GM19395 (cell line): Measurements from ENCODE around the gene YPEL4.

ENCODE experiments used
- ATAC-seq: cut with Tn5 transposase; IDR thresholded peaks from one replicate; pipeline ENCODE4 v1.9.1; 2021; ENCODE audit warnings: mild to moderate bottlenecking, moderate library complexity; ENCODE audit not compliant: unreplicated experiment

Gene YPEL4

DNA sequence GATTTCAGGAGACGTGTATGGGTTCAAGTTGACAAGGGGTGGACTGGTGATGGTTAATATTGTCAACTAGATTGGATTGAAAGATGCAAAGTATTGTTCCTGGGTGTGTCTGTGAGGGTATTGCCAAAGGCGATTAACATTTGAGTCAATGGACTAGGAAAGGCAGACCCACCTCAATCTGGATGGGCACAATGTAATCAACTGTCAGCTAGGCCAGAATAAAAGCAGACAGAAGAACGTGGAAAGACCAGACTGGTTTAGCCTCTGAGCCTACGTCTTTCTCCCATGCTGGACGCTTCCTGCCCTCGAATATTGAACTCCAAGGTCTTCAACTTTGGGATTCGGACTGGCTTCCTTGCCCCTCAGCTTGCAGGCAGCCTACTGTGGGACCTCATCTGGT, 1.7 kb upstream of the YPEL4 start:
- no peak for ATAC-seq

DNA sequence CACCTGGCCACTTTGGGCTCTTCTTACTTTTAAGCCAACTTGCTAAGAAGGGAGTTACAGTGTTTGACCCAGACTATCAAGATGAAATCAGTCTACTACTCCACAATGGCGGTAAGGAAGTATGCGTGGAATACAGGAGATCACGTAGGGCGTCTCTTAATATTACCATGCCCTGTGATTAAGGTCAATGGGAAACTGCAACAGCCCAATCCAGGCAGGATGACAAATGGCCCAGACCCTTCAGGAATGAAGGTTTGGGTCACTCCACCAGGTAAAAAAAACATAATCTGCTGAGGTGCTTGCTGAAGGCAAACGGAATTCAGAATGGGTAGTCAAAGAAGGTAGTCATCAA, 1.0 kb upstream of the YPEL4 start:
- ATAC-seq, result no peak

DNA sequence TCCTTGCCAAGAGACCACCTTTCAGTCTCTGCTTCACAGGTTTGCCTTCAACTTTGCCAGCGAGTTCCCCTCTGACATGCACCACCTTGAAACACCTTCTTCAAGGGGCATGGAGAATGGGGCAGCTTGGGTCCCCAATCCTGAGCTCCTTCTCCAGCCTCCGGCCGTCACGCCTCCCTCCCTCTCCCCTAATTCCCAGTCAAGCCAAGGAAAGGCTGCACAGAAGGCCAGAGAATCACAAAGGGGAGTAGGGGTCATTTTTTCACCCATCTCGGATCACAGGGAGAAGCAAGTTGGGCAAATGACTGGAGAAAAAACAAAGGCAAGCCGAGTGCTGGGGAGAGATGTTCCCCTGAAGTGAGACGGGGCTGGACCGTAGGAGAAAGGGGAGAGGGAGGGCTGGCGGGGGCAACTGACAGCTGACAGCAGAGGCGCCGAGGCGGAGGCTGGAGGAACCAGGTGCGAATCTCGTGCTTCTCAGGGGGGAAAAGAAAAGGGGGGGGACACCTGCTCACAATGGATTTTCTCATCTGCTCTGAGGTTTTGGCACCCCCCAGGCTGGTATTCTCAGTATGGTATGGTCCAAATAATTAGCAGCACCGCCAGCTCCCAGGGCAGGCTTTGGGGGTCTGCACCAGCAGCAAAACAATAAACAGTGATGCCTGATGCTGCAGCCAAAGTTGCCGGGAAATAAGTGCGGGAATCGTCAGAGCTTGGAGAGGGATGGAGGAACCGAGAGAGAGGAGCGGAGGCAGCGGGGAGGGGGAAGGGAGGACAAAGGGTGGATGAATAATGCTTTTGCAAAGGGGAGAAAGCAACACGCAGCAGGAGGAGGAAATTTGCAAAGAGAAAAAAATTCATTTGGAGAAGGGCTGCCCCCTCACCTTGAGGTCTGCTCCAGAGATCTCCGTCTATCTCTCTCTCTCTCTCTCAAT, 644 bp downstream of the YPEL4 start:
- ATAC-seq, result no peak

DNA sequence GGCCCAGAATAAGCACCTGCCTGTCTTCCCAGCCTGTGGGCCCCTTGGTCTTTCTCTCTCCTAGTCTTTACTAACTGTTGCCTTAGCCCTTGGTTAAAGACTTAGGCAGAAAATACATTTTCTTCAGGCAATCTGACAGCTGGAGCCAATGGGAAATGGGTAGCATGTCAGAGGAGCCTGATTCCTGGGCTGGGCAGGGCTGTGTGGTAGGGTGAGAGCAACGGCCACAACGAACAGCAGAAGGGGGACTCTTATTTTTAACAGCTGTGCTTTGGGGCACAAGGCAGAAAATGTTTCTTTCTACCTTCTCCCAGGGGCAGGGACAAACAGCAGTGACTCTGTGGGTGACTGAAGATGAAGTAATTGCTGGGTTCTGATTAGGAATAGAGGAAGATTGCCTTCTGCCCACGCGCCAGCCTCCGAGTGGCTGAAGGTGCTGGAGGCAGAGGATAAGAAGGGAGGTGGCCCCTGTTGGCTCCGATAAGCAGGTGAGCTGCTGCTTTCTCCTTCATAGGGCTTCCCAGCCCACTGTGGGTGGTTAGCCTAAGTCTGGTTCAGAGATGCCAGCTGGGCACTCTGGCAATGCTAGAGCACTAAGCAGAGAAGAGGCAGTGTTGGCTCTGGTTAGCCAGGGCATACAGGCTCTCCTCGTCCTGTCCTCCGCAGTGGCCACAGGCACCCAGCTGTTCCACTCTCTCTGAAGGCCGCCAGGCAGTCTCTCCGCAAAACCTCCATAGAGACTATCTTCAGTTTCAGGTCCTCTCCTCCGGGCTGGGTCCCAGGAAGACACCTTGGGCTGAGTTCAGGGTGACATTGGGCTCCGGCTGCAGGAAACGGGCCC, 1.5 kb downstream of the YPEL4 start:
- no peak for ATAC-seq

DNA sequence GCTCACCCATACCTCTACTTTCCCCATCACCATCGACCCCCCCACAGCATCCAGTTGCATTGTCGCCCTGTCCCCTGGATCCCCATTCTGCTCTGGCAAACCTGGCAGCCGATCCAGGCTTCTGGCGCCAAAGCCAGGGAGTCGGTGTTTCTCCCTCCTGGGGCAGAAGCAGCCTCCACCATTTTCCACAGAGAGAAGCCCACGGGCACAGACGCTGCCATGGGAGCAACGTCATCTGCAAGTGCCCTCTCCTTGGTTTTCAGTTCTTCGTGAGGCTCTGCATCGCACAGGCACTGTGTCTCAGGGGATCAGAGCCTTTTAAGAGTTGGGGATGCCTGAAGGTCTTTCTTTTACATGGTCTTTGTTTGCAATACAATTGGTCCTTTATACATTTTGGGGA, 2.3 kb downstream of the YPEL4 start:
- no peak for ATAC-seq

DNA sequence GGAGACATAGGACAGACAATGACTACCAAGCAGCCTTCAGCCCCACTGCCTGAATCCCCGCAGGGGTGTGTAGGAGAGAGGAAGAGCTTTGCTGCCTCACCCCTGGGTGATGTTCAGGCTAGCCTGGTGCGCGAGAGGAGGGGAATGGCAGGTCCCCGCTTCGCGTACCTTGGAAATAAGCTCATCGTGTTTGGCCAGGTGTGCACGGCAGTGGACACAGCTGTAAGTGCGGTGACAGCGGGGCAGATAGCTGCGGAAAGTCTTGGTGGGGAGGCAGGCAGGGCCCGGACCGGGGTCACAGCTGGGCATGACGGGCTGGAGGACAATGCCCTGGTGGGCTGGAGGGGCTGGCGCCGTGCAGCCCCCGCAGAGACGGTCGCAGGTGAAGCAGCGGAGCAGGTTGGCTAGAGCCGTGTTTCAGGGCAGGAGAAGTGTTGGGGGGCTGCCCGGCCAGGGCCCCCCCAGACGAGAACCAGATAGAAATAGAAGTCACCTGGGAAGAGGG, 2.9 kb downstream of the YPEL4 start:
- no peak for ATAC-seq

DNA sequence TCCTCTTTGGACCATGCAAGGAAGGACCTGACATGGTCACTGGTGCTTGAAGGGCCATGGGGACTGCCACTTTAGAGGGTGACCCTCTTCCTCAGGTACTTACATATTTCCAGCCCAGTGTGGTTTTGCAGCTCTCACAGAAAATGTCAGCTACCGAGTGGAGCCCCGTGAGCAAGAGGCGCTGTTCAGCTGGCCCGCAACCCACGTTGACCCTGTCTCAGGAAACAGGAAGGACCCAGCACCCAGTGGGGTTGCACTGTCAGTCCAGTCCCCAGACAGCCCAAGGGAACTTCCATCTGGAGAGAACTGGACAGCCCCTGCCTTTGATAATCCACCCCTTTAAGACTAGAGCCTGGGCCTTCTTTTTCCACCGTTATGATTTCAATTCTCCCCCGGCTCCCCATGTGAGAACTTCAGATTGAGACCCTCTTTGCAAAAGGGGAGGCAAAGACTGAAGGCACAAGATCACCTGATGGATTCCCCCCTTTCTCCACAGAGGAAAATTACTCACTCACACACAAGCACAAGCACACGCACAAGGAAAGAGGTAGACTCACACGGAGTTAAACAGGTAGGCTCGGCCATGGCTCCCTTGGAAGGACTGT, 3.4 kb downstream of the YPEL4 start:
- no peak for ATAC-seq

DNA sequence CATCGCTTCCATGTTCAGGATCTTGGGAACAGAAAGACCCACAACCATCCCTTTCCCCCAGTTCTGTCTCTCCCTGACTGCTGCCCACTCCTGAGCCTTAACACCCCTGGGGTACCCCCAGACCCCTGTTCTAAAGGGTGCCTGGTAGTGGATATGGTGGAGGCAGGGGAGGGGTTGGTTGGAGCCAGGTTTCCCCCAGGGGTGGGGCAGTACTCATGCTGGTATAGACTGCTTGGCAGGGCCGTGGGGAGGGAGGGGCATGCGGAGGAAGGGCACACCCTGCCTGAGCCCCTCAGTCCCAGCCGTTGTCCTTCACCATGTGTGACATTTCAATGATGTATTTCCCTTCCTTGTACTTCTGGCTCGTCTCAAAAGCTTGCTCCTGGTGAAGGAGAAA, 4.0 kb downstream of the YPEL4 start:
- ATAC-seq, result no peak

DNA sequence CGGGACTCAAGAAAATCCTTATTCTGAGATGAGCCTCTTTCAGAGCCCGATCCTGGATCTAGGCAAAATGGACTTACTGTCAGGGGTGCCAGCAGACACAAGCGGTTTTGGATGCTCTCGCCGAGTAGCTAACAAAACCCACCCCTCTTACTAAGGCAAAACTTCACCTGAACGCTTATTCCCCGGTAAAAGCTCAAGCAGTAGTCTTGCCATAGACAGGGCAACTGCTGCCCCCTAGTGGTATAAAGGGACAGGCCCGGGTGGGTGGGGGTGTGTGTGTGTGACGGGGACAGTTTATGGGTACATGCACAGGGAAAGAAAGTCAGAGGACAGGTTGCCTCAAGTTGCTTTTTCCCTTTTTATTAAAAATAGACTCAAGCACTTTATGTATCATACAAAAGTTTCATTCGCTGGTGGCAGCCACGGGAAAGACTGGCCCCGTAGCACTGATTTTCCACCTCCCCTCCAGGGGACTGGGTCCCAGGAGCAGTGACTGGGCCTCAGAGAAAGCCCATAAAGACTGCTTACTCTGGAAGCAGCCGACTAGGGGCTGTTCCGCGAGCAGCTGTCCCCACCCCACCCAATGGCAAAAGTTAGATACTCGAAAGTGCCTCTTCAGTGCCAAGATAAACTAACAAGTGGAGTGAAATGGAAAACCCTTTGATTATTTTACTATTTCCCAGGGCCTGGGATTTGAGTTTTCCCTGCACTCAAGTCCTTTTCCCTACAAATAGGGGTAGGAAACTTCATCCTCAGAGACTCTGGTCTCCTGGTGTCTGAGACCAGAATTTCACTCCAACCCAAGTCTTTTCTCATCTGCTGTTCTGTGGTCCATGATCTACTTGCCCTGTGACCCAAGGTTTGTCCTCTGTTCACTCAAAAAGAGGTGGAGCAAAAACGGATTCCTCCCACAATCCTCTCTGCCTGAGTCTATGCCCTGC, 4.7 kb downstream of the YPEL4 start:
- peak; percentile 45 for ATAC-seq

DNA sequence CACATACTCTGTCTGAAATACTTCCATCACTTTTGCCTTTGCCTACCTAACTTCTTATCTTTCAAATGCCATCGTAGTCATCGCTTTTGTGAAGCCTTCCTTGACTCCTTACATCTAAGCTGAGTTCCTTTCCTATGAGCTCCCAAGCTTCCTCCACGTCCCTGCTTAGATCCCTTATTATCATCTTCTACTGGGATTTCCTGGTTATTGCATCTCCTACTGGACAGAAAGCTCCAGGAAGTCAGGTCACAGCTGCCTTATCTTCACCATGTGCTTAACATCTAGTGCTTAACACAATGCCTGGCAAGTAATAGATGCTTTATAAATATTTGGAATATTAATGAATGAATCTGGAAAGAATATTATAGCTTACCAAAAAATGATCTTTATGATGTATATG, 5.9 kb downstream of the YPEL4 start:
- ATAC-seq, result no peak

DNA sequence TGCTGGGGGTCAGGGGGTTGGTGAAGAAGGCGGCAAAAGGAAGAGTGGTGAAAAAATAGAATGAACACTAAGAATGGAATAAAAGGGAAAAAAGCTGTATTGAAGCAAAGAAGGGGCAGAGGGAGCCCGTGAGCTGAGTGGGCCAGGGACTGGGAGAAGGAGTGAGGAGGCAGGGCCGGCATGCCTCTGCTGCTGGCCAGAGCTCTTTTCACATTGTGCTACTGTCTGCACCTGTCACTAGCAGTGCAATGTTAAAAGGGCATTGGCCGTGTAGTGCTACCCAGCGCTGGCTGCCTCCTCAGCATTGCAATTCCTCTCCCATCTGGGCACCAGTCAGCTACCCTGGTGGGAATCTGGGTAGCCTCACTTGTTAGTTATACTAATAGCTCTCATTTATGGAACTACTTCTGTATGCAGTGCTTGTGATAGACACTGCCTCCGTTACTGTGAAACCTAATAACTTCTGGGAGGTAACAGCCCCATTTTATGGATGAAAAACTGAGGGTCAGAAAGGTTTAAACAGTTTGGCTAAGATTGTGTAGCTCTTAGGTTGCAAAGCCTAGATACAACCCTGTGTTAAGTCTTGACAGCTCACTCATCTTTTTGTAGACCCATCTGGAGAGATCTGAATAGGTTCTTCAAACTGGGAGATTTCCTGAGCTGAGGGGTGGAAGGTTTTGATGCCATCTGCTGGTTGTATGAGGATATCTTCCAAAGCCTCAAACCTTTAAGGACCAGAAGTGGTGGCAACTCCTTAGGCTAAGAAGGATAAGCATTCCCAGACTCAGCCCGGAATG, 8.5 kb downstream of the YPEL4 start:
- ATAC-seq, result no peak

DNA sequence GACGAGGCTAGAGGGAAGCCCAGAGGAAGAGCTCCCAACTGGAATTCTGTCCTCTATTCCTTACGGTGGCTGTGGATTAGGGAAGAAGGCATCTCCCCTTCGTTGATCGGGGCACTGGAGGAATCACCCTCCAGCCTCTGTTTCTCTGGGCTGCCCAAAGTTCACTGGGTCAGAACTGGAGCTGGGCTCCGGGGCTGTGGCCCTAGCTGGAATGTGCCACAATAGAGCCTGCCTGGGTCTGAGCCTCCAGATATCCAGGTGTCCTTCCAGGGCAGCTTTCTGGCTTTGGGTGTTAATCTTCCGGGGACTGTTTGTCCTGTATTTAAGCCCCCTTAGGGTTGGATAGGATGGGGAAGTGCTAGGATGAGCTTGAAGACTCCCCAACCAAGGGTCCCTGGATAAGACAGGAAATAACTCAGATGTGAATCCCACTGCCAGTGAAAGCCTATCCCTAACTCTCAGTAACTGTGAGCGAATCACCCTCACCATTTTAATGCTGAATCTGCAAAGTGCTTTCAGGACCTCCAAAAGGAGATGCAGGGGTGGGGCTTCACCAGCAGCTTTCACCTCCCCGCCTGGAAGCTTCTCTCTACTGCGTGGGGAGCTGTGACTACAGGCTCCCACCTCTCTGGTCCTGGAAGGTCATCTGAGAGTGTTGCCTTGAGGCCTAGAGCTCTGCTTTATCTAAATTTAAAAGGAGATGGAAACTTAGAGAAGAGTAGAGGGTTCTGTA, 9.5 kb downstream of the YPEL4 start:
- ATAC-seq, result no peak

DNA sequence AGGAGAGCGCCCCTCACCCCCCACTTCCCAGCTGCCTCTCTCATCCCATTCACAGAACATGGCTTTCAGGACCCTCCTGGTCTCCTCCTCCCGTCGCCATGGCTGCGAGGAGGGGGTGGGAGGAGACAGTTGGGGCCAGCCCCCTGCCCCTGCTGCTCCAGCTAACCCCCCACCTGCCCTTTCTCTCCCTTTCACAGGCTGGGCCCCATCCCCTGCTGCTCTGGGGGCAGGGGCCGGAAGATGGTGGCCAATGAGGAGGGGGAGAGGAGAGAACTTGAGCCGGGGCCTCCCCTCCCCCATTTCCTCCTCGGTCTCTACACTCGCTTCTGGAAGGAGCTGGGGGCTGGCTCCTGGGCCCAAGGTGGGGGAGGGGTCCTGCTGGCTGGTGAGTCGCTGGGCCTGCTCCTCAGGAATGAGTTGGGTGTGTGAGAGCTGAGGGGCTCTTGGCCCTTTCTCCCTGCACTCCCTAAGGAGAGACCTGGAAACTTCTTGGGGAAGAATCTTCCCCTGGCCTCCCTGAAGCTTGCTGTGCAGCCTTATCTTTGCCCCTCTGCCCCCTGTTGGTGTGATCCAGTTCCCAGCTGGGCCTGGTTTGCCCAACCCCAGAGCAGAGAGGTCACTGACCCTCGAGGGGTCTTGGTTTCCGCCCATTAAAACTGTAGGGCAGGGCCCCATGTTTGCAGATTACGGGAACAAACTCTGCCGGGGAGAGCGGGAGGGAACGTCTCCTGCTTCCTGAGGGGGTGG, 10.2 kb downstream of the YPEL4 start:
- no peak for ATAC-seq

DNA sequence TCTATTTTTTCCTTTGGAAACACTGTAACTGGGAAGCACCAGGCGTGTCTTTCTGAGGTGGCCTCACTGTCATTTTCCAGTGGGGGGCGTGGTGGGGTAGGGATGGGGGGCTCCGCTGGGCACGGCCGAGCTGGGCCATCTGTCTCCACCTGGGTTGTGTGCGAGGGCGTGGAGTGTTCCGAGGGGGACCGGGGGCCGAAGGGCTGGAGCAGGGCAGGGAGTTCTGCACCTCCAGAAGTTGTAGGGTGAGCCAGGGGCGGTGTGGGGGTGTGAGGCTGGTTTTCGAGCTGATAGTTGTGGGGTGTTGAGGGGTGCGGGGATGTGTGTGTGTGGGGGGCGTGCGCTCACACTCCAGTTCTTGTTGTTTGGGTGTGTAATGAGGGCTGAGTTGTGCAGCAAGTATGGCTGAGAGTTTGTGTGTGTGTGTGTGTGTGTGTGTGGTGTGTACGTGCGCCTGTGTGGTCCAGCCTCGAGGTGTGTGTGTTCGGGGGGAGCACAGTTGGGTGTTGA, 10.8 kb downstream of the YPEL4 start:
- ATAC-seq, result no peak

DNA sequence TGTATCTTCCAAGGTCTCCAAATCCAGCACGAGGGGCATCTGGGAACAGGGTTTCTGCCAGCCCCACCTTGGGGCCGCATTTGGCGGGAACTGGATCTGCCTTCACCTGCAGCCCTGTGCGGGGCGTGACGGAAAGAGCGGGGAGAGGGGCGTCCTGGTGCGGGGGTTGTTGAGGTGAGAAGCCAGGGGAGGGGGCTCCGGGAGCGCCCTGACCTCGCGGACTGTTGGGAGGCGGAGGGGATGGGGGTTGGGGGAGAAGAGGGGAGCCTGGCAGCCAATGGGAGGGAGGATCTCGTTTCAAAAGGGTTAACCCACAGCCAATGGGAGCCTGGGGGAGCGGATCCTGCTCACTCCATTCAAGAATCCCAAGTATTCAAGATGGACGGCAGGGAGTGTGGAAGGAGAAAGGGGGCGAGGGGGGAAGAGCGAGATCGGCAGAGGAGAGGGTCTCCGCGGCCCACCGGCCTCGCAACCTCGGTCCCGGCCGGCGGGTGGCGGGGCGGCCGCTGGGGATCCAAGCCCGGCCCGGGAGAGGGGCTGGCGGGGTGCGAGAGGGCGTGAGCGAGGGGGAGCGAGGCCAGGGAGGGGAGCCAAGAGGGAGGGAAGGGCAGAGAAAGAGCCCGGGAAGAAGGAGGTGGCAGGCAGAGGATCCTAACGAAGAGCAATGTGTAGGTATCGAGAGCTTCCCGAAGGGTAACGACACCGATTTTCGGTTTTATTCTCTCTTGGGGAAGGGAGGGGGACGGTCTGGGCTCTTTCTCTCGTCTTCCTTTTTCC, 11.5 kb downstream of the YPEL4 start:
- ATAC-seq, result peak; percentile 55

DNA sequence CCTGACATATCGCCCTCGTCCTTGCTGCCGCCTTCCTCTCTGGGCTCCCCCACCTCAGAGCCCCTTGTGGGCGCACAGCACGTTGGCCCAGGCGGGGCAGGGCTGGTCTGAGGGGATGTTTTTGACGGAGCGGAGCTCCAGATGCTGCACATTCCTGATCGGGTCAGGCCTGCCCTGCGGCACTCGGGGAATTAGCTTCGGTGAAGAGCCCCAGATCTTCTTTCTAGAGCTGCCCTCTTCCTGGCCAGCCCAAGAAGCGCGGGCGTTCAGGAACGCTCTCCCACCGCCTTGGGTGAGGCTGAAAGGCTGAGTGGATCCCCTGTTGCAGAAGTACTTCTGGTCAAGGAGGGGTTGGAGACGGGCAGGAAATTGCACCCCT, 12.1 kb downstream of the YPEL4 start:
- ATAC-seq, result no peak

DNA sequence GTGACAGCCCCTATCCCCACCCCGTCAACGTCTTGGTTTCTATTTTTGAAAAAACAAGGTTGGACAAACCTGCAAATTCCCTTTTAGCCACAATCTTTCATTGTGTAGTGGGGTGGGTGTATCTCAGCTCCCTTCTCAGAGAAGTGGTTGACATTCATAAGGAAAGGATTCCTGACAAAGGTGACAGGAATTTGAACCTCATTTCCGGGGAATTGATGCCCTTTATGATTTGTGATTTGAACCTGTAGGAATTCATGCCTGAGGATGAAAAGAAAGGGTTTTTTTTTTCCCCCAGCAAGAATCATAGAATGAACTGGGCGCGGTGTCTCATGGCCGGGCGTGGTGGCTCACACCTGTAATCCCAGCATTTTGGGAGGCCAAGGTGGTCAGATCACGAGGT, 14.5 kb downstream of the YPEL4 start:
- no peak for ATAC-seq
